OCI-LY7 (cell line): ENCODE results near the gene AP1M1. TPM values are rescaled to one million over a fixed set of nuclear protein-coding genes. Genes with fewer than 3 reads are reported as not detected.

Experiments
- BruUV-seq: library from RNA; stranded (reverse); fragments of 400-500 nt; replicated peaks from 2 replicates; lab custom pipeline; 2021; lab: Mats Ljungman, UMichigan
- CTCF ChIA-PET: fragments of 300-600 bp; sonication (Branson Sonifier 250); formaldehyde crosslinking; loops from one replicate; lab custom pipeline; 2022; ENCODE audit warnings: antibody characterized with exemption; ENCODE audit not compliant: unreplicated experiment; lab: Charles Lee
- POLR2A ChIA-PET: fragments of 300-600 bp; sonication (Branson Sonifier 250); formaldehyde crosslinking; loops from one replicate; lab custom pipeline; 2022; ENCODE audit warnings: antibody characterized with exemption; lab: Charles Lee
- DNase-seq: peaks from one replicate; pipeline ENCODE4 v3.0.0-alpha.2; 2015; ENCODE audit warnings: low spot score
- H2AFZ ChIP-seq: fragments of 200-600 bp; sonication (generic), shearing (Covaris generic); 2 replicates; pipeline ENCODE4 v1.6.1; 2014; ENCODE audit warnings: mild to moderate bottlenecking, antibody characterized with exemption, low read length, moderate library complexity
- H3K27ac ChIP-seq: fragments of 200-600 bp; sonication (generic); 2 replicates; pipeline ENCODE4 v1.5.1; 2014; ENCODE audit warnings: mixed run types, low read depth, mild to moderate bottlenecking, moderate library complexity, low read length, inconsistent platforms; ENCODE audit not compliant: poor library complexity, severe bottlenecking
- H3K36me3 ChIP-seq: fragments of 200-600 bp; sonication (generic); 2 replicates; pipeline ENCODE4 v1.6.1; 2014; ENCODE audit warnings: mild to moderate bottlenecking, antibody characterized with exemption, low read length, moderate library complexity, mixed read lengths; ENCODE audit not compliant: insufficient read depth
- H3K4me1 ChIP-seq: fragments of 200-600 bp; sonication (generic); 2 replicates; pipeline ENCODE4 v1.5.1; 2014; ENCODE audit warnings: mild to moderate bottlenecking, low read length; ENCODE audit not compliant: insufficient read depth, poor library complexity, severe bottlenecking
- H3K4me2 ChIP-seq: fragments of 200-600 bp; sonication (generic); 2 replicates; pipeline ENCODE4 v1.6.1; 2014; ENCODE audit warnings: mild to moderate bottlenecking, low read length
- H3K4me3 ChIP-seq: fragments of 200-600 bp; sonication (generic); 2 replicates; pipeline ENCODE4 v1.5.1; 2014; ENCODE audit warnings: mild to moderate bottlenecking, low read depth, low read length; ENCODE audit not compliant: poor library complexity, severe bottlenecking
- H3K79me2 ChIP-seq: fragments of 200-600 bp; sonication (generic); 2 replicates; pipeline ENCODE4 v1.6.1; 2016; ENCODE audit warnings: low read depth, mild to moderate bottlenecking, low read length, moderate library complexity, mixed read lengths; ENCODE audit not compliant: insufficient read depth
- H3K9me2 ChIP-seq: fragments of 200-600 bp; sonication (generic); 2 replicates; pipeline ENCODE4 v1.6.1; 2016; ENCODE audit warnings: mild to moderate bottlenecking, low read length, mixed read lengths; ENCODE audit not compliant: insufficient read depth
- H3K9me3 ChIP-seq: fragments of 200-600 bp; sonication (generic); 2 replicates; pipeline ENCODE4 v1.6.1; 2014; ENCODE audit warnings: mild to moderate bottlenecking, mixed run types, low read length, mixed read lengths
- H4K20me1 ChIP-seq: fragments of 200-600 bp; sonication (generic); 2 replicates; pipeline ENCODE4 v1.6.1; 2014; ENCODE audit warnings: mild to moderate bottlenecking, antibody characterized with exemption, low read length, moderate library complexity, mixed read lengths; ENCODE audit not compliant: insufficient read depth
- EZH2phosphoT487 ChIP-seq: fragments of 200-600 bp; sonication (generic); IDR thresholded peaks from 2 replicates; pipeline ENCODE4 v1.6.1; 2018; ENCODE audit warnings: low read depth, borderline replicate concordance, mild to moderate bottlenecking, mixed run types, antibody characterized with exemption, low read length, moderate library complexity, mixed read lengths
- intact Hi-C: fragments of 100-400 bp; cut with micrococcal nuclease; formaldehyde crosslinking; loops from one replicate; pipeline ENCODE4 v1.10.0; 2022; ENCODE audit not compliant: unreplicated experiment
- total RNA-seq, 2 experiments: library from RNA; depleted of rRNA in 1 of 2; stranded (reverse); fragments of >200 nt in 1 of 2; shearing (Covaris generic) in 1 of 2; gene quantifications; 2 replicates each; pipeline ENCODE4 v1.2.3, GENCODE V29; 2014 to 2022
- TF ChIP-seq, protein P1 (sequence below): fragments of 200-600 bp; sonication (generic); conservative IDR thresholded peaks from 2 replicates; pipeline ENCODE4 v1.5.1; 2014; ENCODE audit warnings: mild to moderate bottlenecking, antibody characterized with exemption, low read length, moderate library complexity, mixed read lengths

Gene AP1M1
- total RNA-seq, 2 experiments from 2014 or later, result 92.9 to 94.6 TPM

DNA sequence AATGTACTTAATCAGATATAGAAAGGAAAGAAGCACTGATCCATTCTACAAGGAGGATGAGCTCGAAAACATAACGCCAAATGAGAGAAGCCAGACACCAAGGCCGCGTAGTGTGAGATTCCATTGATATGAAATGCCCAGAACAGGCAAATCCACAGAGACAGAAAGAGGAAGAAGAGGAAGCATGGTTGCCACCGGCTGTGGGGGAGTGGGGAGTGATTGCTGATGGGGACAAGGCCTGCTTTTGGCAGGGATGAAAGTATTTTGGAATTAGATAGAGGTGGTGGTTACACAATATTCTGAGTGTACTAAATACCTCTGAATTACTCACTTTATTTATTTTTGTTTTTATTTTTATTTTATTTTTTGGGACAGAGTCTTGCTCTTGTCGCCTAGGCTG, 76.7 kb downstream of the AP1M1 start:
- CTCF ChIA-PET, result no interaction called here

DNA sequence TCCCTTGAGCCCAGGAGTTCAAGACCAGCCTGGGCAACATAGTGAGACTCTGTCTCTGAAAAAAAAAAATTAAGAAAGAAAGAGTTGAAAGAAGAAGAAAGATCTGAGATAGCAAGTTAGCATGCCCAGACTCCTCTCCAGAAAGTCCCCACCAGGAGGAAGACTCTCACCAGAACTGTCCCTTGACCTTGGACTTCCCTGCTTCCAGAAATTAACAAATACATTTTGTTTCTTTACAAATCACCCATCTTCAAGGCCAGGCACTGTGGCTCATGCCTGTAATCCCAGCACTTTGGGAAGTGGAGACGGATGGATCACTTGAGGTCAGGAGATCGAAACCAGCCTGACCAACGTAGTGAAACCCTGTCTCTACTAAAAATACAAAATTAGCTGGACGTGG, 82.6 kb downstream of the AP1M1 start:
- H3K4me1 ChIP-seq, result peaks cover 23% of the 10 kb centered on the region
- H3K27ac ChIP-seq, result no peak overlapping the region
- H3K9me3 ChIP-seq, result no peaks in the 10 kb centered on the region
- H2AFZ ChIP-seq, result no peak overlapping the region
- H3K9me2 ChIP-seq, result no peaks in the 10 kb centered on the region
- TF ChIP-seq, protein P1, sequence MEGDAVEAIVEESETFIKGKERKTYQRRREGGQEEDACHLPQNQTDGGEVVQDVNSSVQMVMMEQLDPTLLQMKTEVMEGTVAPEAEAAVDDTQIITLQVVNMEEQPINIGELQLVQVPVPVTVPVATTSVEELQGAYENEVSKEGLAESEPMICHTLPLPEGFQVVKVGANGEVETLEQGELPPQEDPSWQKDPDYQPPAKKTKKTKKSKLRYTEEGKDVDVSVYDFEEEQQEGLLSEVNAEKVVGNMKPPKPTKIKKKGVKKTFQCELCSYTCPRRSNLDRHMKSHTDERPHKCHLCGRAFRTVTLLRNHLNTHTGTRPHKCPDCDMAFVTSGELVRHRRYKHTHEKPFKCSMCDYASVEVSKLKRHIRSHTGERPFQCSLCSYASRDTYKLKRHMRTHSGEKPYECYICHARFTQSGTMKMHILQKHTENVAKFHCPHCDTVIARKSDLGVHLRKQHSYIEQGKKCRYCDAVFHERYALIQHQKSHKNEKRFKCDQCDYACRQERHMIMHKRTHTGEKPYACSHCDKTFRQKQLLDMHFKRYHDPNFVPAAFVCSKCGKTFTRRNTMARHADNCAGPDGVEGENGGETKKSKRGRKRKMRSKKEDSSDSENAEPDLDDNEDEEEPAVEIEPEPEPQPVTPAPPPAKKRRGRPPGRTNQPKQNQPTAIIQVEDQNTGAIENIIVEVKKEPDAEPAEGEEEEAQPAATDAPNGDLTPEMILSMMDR, result no peak
- TF ChIP-seq EZH2phosphoT487, result no peak
- no peaks in the 10 kb centered on the region for H3K79me2 ChIP-seq
- intact Hi-C loops, result no loop called here
- no peak for DNase-seq
- no peak overlapping the region for H3K4me3 ChIP-seq
- CTCF ChIA-PET, result no interaction called here
- H4K20me1 ChIP-seq, result no peaks in the 10 kb centered on the region
- H3K4me2 ChIP-seq, result no peak overlapping the region
- BruUV-seq, result no TSS peak
- POLR2A ChIA-PET, result no interaction called here
- no peaks in the 10 kb centered on the region for H3K36me3 ChIP-seq

More for the DNA sequence above, 76.7 kb downstream of the AP1M1 start:
- no peak for TF ChIP-seq EZH2phosphoT487
- Histone ChIP-seq H3K4me2 (no peak overlapping the region), H3K36me3 (no peaks in the 10 kb centered on the region), H3K27ac (no peak overlapping the region), H3K9me2 (no peaks in the 10 kb centered on the region), H3K79me2 (no peaks in the 10 kb centered on the region), H3K4me1 (peaks cover 4% of the 10 kb centered on the region), H3K9me3 (no peaks in the 10 kb centered on the region), H3K4me3 (no peak overlapping the region), H2AFZ (no peak overlapping the region), H4K20me1 (no peaks in the 10 kb centered on the region)
- no peak for DNase-seq
- intact Hi-C loops, result no loop called here
- BruUV-seq, result no TSS peak
- POLR2A ChIA-PET, result interaction anchor here (0.6 kb wide), 1 partner anchor 87 kb away, joined by 3 read pairs; no protein-coding TSS in a partner anchor

DNA sequence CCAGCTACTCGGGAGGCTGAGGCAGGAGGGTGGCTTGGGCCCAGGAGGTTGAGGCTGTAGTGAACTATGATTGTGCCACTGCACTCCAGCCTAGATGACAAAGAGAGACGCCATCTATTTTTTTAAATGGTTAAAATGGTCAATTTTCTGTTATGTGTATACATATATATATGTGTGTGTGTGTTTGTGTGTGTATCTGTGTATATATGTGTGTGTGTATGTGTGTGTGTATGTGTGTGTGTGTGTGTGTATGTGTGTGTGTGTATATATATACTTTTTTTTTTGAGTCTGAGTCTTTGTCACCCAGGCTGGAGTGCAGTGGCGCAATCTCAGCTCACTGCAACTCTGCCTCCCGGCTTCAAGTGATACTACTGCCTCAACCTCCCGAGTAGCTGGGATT, 84.0 kb downstream of the AP1M1 start:
- no peak overlapping the region for H3K4me3 ChIP-seq
- intact Hi-C loops, result no loop called here
- H4K20me1 ChIP-seq, result no peaks in the 10 kb centered on the region
- no peaks in the 10 kb centered on the region for H3K79me2 ChIP-seq
- ChIA-PET POLR2A (interaction anchor here (0.6 kb wide), 1 partner anchor 11 kb away, joined by 4 read pairs; no protein-coding TSS in a partner anchor), CTCF (no interaction called here)
- H3K4me1 ChIP-seq, result peaks cover 23% of the 10 kb centered on the region
- BruUV-seq, result no TSS peak
- no peak overlapping the region for H3K4me2 ChIP-seq
- H3K9me3 ChIP-seq, result no peaks in the 10 kb centered on the region
- no peaks in the 10 kb centered on the region for H3K9me2 ChIP-seq
- no peak for DNase-seq
- H3K36me3 ChIP-seq, result no peaks in the 10 kb centered on the region
- H2AFZ ChIP-seq, result no peak overlapping the region
- TF ChIP-seq, protein P1, result no peak
- TF ChIP-seq EZH2phosphoT487, result no peak
- H3K27ac ChIP-seq, result no peak overlapping the region
